Activated CD4-positive, alpha-beta T cell treated with anti-CD3 and anti-CD28 coated beads for 36 hours (primary cell): ENCODE data around the gene NUP155. TPM values are rescaled to one million over a fixed set of nuclear protein-coding genes. Genes with fewer than 3 reads are reported as not detected.

Experiments used
- ATAC-seq: fragments of 200-7000 bp; cut with Tn5 transposase; one replicate; pipeline ENCODE4 v1.10.0; 2021; ENCODE audit warnings: mild to moderate bottlenecking, moderate library complexity
- CTCF ChIA-PET: fragments of 350-600 bp; sonication (Branson Sonifier 250); formaldehyde crosslinking; loops from one replicate; lab custom pipeline; 2021; ENCODE audit warnings: antibody characterized with exemption; lab: Charles Lee
- POLR2A ChIA-PET: fragments of 350-600 bp; sonication (Branson Sonifier 250); formaldehyde crosslinking; loops from one replicate; lab custom pipeline; 2021; ENCODE audit warnings: antibody characterized with exemption, inconsistent platforms; lab: Charles Lee
- DNase-seq: peaks from one replicate; pipeline ENCODE4 v3.0.0-alpha.2; 2020
- H3K27ac Mint-ChIP-seq: one replicate; pipeline ENCODE4 v1.8.0; 2021; ENCODE audit warnings: mixed read lengths
- H3K27me3 Mint-ChIP-seq: one replicate; pipeline ENCODE4 v1.8.0; 2021; ENCODE audit warnings: mixed read lengths
- H3K36me3 Mint-ChIP-seq: one replicate; pipeline ENCODE4 v1.8.0; 2021; ENCODE audit warnings: low read depth, mixed read lengths
- H3K4me1 Mint-ChIP-seq: one replicate; pipeline ENCODE4 v1.8.0; 2021; ENCODE audit warnings: mixed read lengths
- H3K4me3 Mint-ChIP-seq: one replicate; pipeline ENCODE4 v1.8.0; 2021; ENCODE audit warnings: mild to moderate bottlenecking, moderate library complexity, mixed read lengths
- H3K9me3 Mint-ChIP-seq: one replicate; pipeline ENCODE4 v1.8.0; 2021; ENCODE audit warnings: low read depth, mixed read lengths
- intact Hi-C, 2 experiments: fragments of 100-400 bp; cut with DNase I in 1 of 2; cut with micrococcal nuclease in 1 of 2; formaldehyde crosslinking; loops; one replicate each; pipeline versions ENCODE4 v1.14.2 to v1.15.1; 2022 to 2024; cut with DNase I, micrococcal nuclease
- total RNA-seq, 2 experiments: library from RNA; stranded (reverse); gene quantifications; one replicate each; pipeline ENCODE4 v1.2.3, GENCODE V29; 2021

NUP155 gene
- total RNA-seq, 2 experiments from 2014 or later, result 94.9 to 113 TPM

DNA sequence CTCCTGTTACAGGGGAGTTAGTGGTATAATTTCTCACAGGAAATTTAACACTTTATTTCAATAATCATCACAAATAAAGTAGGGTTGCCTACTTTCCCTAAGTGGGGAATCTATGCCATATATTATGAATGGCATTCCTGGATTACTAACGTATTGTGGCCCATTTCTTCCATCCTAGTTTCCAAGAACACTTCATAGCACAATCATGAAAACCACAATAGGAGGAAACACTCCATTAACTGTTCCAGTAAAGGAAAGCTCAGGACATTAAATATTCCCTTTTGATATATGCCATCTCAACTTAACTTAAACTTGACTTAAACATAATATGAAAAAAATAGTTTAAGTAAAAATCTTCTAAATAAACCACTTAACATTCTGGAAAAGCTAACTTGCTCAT, 123.9 kb downstream of the NUP155 start:
- Mint-ChIP-seq H3K36me3 (peaks cover 3% of the 10 kb centered on the region), H3K27ac (no peak overlapping the region), H3K27me3 (no peaks in the 10 kb centered on the region), H3K4me3 (no peak overlapping the region), H3K9me3 (no peaks in the 10 kb centered on the region), H3K4me1 (peaks cover 6% of the 10 kb centered on the region)
- intact Hi-C loops, result no loop called here
- POLR2A ChIA-PET, result interaction anchor here (0.6 kb wide), 1 partner anchor 76 kb away, joined by 10 read pairs; no protein-coding TSS in a partner anchor
- ATAC-seq (no peak), DNase-seq (no peak)
- CTCF ChIA-PET, result no interaction called here

Other genes with a start within 250 kb of the NUP155 start
- 1 to 10 TPM; 6.2 to 7.4 TPM for gene CPLANE1, start 121.7 kb downstream of the NUP155 start, total RNA-seq
- 10 to 100 TPM; 33.6 to 38.3 TPM for gene WDR70, start 8.2 kb upstream of the NUP155 start, total RNA-seq